GM15510 (cell line): Measurements from ENCODE around the gene SSUH2.

Experiments
- POLR2A ChIP-seq: IDR thresholded peaks from 3 replicates; pipeline ENCODE4 v1.6.1; 2011; ENCODE audit warnings: borderline replicate concordance; ENCODE audit not compliant: insufficient read length; ENCODE audit errors: extremely low read depth

SSUH2 gene

GRCh38 chr3:8625991-8626390 lies 18.6 kb downstream of the SSUH2 start:
- TF ChIP-seq POLR2A: no peak

- TF ChIP-seq POLR2A: no peak
These were observed 20.0 kb downstream of the SSUH2 start for GRCh38 chr3:8624612-8625011.

- no peak for TF ChIP-seq POLR2A
These were observed 20.9 kb downstream of the SSUH2 start for GRCh38 chr3:8623741-8624140.

- TF ChIP-seq POLR2A: no peak
These were observed 21.5 kb downstream of the SSUH2 start for GRCh38 chr3:8622873-8623691.

GRCh38 chr3:8621872-8622271 lies 22.7 kb downstream of the SSUH2 start:
- TF ChIP-seq POLR2A: no peak

GRCh38 chr3:8621141-8621540 lies 23.5 kb downstream of the SSUH2 start:
- no peak for TF ChIP-seq POLR2A

GRCh38 chr3:8619548-8619947 lies 25.1 kb downstream of the SSUH2 start:
- TF ChIP-seq POLR2A: no peak

- TF ChIP-seq POLR2A: no peak
These were observed 25.6 kb downstream of the SSUH2 start for GRCh38 chr3:8618950-8619349.

- no peak for TF ChIP-seq POLR2A
These were observed 26.7 kb downstream of the SSUH2 start for GRCh38 chr3:8617921-8618320.

GRCh38 chr3:8610951-8611350 lies 33.6 kb downstream of the SSUH2 start:
- no peak for TF ChIP-seq POLR2A

GRCh38 chr3:8608791-8609467 lies 35.7 kb downstream of the SSUH2 start:
- no peak for TF ChIP-seq POLR2A

GRCh38 chr3:8608041-8608790 lies 36.4 kb downstream of the SSUH2 start:
- TF ChIP-seq POLR2A: no peak

- TF ChIP-seq POLR2A: no peak
These were observed 37.2 kb downstream of the SSUH2 start for GRCh38 chr3:8607234-8608040.

- no peak for TF ChIP-seq POLR2A
These were observed 37.8 kb downstream of the SSUH2 start for GRCh38 chr3:8606701-8607231.
